ENCODE data around the gene PACS2.

Gene PACS2

GRCh38 chr14:105408592-105408991 is 94.0 kb downstream of the PACS2 start:
- no peak for DNase-seq (ENCODE audit: low spot score)

GRCh38 chr14:105409364-105409763 is 94.8 kb downstream of the PACS2 start:
- no peak for DNase-seq (ENCODE audit: low spot score)

GRCh38 chr14:105410642-105411016 is 96.1 kb downstream of the PACS2 start:
- DNase-seq (ENCODE audit: low spot score): no peak

GRCh38 chr14:105411017-105411941 is 96.7 kb downstream of the PACS2 start:
- DNase-seq (ENCODE audit: low spot score): no peak

- no peak for DNase-seq (ENCODE audit: low spot score)
Observed at GRCh38 chr14:105411985-105412770, 97.6 kb downstream of the PACS2 start.

- no peak for DNase-seq (ENCODE audit: low spot score)
Observed at GRCh38 chr14:105412771-105413543, 98.4 kb downstream of the PACS2 start.

- DNase-seq (ENCODE audit: low spot score): no peak
Observed at GRCh38 chr14:105413544-105413886, 99.0 kb downstream of the PACS2 start.

GRCh38 chr14:105414456-105415371 is 100.2 kb downstream of the PACS2 start:
- DNase-seq (ENCODE audit: low spot score): peak; percentile 76

- DNase-seq (ENCODE audit: low spot score): no peak
Observed at GRCh38 chr14:105415481-105416428, 101.2 kb downstream of the PACS2 start.

GRCh38 chr14:105416671-105417070 is 102.1 kb downstream of the PACS2 start:
- no peak for DNase-seq (ENCODE audit: low spot score)

- no peak for DNase-seq (ENCODE audit: low spot score)
Observed at GRCh38 chr14:105417690-105418121, 103.2 kb downstream of the PACS2 start.

- DNase-seq (ENCODE audit: low spot score): no peak
Observed at GRCh38 chr14:105418269-105419194, 104.0 kb downstream of the PACS2 start.

- DNase-seq (ENCODE audit: low spot score): no peak
Observed at GRCh38 chr14:105419195-105420091, 104.9 kb downstream of the PACS2 start, which contains the start of gene MTA1. Gene MTA1 (plus strand): TSS chr14:105419827. CDS start chr14:105420036, 209 bp downstream.

GRCh38 chr14:105420101-105420973 is 105.8 kb downstream of the PACS2 start:
- DNase-seq (ENCODE audit: low spot score): no peak

- DNase-seq (ENCODE audit: low spot score): no peak
Observed at GRCh38 chr14:105420974-105421674, 106.6 kb downstream of the PACS2 start.

Measured in putamen (tissue), 1 donor.